HG02840 (cell line): Measurements from ENCODE around the gene CLDN3.

Source experiments
- ATAC-seq: cut with Tn5 transposase; IDR thresholded peaks from one replicate; pipeline ENCODE4 v1.9.1; 2021; ENCODE audit warnings: mild to moderate bottlenecking, moderate library complexity, moderate number of reproducible peaks; ENCODE audit not compliant: unreplicated experiment, low FRiP score

The CLDN3 gene

GRCh38 chr7:73773700-73774517 lies 3.8 kb upstream of the CLDN3 start:
- ATAC-seq: no peak

GRCh38 chr7:73770860-73771670 lies 995 bp upstream of the CLDN3 start:
- ATAC-seq: no peak

DNA sequence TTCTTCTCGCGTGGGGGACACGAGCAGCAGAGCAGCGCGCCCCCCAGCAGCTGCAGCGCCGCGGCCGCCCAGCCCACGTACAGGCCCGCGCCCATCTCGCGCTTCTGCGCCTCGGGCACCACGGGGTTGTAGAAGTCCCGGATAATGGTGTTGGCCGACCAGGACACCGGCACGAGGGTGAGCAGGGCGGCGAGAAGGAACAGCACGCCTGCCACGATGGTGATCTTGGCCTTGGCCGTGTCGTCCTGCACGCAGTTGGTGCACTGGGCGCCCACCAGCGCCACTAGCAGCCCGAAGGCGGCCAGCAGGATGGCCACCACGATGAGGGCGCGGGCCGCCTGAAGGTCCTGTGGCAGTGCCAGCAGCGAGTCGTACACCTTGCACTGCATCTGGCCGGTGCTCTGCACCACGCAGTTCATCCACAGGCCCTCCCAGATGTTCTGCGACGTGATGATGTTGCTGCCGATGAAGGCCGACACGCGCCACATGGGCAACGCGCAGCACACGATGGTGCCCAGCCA lies 529 bp downstream of the CLDN3 start:
- no peak for ATAC-seq

DNA sequence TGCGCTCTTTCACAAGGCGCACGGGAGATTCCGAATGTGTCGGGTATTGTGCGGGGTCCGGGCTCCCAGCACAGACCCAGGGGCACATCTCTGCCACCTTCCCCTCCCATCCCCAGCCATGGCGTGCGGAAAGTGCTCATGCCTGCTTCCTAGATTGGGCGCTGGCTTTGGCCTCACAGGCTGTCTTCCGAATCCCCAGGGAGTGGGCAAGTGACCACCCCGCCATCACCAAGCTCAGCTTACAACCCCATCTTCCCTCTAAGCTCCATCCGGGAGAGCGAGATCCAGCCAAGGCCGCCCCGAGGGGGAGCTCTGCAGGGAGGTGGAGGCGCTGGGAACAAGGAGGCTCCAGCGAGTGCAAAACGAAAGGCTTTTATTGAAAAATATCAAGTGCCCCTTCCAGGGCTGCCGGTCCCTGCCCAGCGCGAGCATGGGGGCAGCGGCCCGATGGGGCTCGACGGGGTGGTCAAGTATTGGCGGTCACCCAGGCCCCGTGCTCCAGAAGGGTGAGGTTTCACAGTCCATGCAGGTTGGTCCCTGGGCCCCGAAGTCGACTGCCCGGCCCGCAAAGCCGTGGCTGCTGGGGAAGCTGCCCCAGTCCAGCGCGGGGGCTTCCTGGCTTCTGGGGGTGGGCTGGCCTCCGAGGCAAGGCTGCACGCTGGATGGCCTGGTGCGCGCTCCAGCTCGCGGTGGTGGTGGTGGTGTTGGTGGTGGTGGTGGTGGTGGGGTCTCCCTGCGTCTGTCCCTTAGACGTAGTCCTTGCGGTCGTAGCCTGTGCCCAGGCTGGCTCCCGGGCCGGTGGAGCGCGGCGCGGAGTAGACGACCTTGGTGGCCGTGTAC lies 1.2 kb downstream of the CLDN3 start:
- no peak for ATAC-seq

- no peak for ATAC-seq
Observed at GRCh38 chr7:73766556-73767229, 3.4 kb downstream of the CLDN3 start.

GRCh38 chr7:73762659-73762999 lies 7.4 kb downstream of the CLDN3 start:
- ATAC-seq: no peak

- no peak for ATAC-seq
Observed at GRCh38 chr7:73761854-73762658, 8.0 kb downstream of the CLDN3 start.

DNA sequence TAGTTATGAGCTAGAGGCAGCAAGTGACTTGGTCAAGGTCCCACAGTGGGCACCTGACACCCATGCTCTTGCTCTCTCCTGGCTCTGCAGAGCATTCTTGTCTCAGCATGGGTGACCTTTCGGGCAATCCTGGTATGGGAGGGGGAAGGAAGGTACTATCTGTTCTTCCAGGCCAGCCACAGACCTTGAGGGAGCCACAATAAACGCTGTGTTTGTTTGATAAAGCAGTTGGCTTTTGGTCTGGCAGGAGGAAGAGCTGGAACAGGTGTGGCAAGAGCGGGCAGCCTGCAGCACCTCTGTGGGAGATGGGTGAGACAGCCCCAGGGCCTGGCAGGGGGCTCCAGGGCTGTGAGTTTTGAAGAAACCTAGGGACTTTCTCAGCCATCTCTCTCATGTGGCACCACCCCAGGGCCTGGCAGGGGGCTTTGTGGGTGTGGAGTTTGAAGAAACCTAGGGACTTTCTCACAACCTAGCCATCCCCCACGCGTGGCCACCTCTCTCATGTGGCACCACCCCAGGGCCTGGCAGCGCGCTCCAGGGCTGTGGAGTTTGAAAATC lies 11.4 kb downstream of the CLDN3 start:
- no peak for ATAC-seq

DNA sequence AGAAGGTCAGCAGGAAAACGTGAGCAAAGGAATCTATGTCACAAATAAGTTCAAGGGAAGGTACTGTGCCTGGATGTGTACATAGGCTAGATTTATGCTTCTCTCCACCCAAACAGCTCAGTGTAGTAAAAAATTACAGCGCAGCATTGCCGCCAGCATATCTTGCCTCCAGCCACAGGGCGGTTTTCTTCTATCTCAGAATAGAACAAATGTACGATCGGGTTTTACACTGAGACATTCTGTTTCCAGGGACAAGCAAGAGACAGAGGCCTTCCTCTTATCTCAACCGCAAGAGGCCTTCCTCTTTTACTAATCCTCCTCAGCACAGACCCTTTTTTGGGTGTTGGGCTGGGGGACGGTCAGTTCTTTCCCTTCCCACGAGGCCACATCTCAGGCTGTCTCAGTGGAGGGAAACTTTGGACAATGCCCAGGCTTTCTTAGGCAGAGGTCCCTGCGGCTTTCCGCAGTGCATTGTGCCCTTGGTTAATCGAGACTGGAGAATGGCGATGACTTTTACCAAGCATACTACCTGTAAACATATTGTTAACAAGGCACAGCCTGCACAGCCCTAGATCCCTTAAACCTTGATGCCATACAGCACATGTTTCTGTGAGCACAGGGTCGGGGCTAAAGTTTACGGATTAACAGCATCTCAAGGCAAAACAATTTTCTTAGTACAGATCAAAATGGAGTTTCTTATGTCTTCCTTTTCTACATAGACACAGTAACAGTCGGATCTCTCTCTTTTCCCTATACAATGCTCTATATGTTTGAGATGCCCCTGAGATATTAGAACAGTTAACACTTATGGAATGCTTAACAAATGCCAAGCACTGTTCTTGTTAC lies 19.9 kb downstream of the CLDN3 start:
- no peak for ATAC-seq

DNA sequence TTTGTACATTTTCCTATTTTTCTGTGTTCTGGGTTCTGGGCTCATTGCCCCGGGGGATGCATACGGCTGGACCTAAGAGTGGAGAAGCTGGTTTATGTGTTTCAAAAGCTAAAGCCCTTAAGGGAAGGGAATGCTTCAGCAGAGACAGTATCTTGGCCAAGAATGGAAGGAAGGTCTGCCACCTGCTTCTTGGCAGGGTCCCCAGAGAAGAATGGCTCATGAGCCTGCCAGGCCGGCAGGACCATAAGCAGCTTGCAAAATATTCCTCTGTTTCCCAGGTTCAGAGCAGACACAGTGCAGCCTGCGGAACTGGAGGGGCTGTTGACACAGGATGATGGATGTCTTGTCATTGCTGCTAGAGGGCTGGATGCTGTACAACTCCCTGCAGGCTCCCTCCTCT lies 23.7 kb downstream of the CLDN3 start:
- no peak for ATAC-seq

DNA sequence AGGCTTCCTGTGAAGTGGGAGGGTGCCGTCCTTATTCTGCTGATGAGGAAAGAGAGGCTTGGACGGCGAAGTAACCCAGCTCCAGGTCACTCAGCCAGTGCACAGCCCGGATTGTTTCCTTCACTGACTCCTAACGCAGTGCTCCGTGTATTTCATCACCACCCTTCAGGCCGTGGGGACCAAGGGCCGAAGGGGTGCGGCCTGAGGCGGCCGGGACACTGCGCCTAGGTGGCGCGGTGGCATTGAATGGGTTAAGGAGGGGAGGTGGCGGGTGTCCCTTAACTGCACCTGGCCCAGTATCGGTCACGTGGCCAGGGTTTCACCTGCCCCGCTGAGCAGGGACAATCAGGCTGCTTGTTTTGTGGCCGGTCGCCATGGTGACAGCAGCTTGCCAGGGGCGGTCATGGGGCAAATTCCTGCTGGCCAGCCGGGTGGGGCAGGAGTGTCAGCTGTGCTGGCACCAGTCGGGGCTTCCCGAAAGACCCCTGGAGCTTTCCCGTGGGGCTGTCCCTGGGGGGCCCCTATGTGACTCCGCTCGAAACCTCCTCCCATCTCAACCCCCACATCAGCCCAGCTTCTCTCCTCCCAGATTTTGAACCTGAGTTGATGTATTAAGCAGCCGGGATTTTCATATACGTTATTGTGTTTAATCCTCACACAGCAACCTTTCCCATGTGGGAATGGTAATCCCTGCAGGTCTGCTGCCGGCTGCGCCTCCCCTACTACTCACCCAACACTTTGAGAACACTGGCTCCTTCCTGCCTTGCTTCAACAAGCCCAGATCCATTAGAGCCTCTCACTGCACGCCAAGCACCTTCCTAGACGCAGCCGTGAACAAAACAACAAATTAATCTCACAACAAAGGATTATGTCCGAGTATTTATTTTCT lies 27.1 kb downstream of the CLDN3 start:
- no peak for ATAC-seq

GRCh38 chr7:73742338-73742752 lies 27.7 kb downstream of the CLDN3 start:
- ATAC-seq: no peak

DNA sequence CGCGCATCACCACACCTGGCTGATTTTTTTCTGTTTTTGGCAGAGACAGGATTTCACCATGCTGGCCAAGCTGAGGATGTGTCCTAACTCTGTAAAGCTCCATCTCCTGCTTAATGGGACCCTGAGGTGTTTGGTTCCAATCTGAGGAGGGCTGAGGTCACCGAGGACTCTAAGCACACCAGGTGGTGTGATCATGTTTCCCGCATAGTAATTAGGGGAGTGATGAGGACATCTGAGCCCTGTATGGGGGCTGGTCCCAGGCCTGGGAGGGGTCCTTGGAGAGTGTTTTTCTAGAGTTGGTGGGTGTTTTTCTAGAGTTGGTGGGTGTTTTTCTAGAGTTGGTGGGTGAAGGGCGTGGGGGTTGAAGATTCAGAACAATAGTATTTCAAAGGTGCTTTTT lies 28.5 kb downstream of the CLDN3 start:
- no peak for ATAC-seq

GRCh38 chr7:73740771-73741170 lies 29.3 kb downstream of the CLDN3 start:
- ATAC-seq: no peak

GRCh38 chr7:73740212-73740611 lies 29.9 kb downstream of the CLDN3 start:
- no peak for ATAC-seq

GRCh38 chr7:73739387-73739767 lies 30.7 kb downstream of the CLDN3 start:
- no peak for ATAC-seq
